Measurements from ENCODE around the gene TRIM46. TPM values are rescaled to one million over a fixed set of nuclear protein-coding genes. Genes with fewer than 3 reads are reported as not detected.

The TRIM46 gene
- total RNA-seq, 1 experiment from 2014 or later: 4.1 TPM

- Histone ChIP-seq H3K9ac (ENCODE audit: low read length) (no peak overlapping the region), H3K9me3 (ENCODE audit: low read length) (no peaks in the 10 kb centered on the region), H3K4me3 (ENCODE audit: low read length) (no peak overlapping the region), H3K36me3 (ENCODE audit: low read depth, low read length) (no peaks in the 10 kb centered on the region; the same call in 1 of the 2 replicates), H2AFZ (ENCODE audit: low read length) (no peak overlapping the region), H4K20me1 (ENCODE audit: low read length) (no peaks in the 10 kb centered on the region), H3K9me2 (replicated peaks; ENCODE audit: low read length) (no peaks in the 10 kb centered on the region), H3K27ac (ENCODE audit: low read length) (no peak overlapping the region), H3K79me2 (ENCODE audit: low read length) (no peaks in the 10 kb centered on the region), H3F3A (ENCODE audit: low read length, unreplicated experiment) (peaks cover 4% of the 10 kb centered on the region), H3K4me1 (ENCODE audit: insufficient read depth, low read length) (peaks cover 18% of the 10 kb centered on the region), H3K27me3 (ENCODE audit: low read length) (no peaks in the 10 kb centered on the region), H3K4me2 (ENCODE audit: low read length) (no peak overlapping the region)
- ChIA-PET POLR2A (ENCODE audit: unreplicated experiment) (no interaction called here), CTCF (no interaction called here)
- ATAC-seq (no peak), DNase-seq (no peak)
- no TSS peak for BruUV-seq (replicated peaks)
- intact Hi-C loops (cut with micrococcal nuclease): loop anchor here (5.0 kb wide), 1 partner anchor 414 kb away; no protein-coding TSS in a partner anchor
- TF ChIP-seq CTCF (conservative IDR thresholded peaks at IDR 0.05; ENCODE audit: low read depth, low read length) (no peak), EZH2phosphoT487 (IDR thresholded peaks at IDR 0.05; ENCODE audit: borderline replicate concordance, low read length) (no peak), EZH2 (IDR thresholded peaks at IDR 0.05; ENCODE audit: low read length, unreplicated experiment) (no peak)
Measured at GRCh38 chr1:155178441-155179111, 4.9 kb downstream of the TRIM46 start.

- no TSS peak for BruUV-seq (replicated peaks)
- H3K27ac ChIP-seq (ENCODE audit: low read length): no peak overlapping the region
- no peak overlapping the region for H2AFZ ChIP-seq (ENCODE audit: low read length)
- POLR2A ChIA-PET (ENCODE audit: unreplicated experiment): no interaction called here
- no peaks in the 10 kb centered on the region for H4K20me1 ChIP-seq (ENCODE audit: low read length)
- CTCF ChIA-PET: no interaction called here
- H3K27me3 ChIP-seq (ENCODE audit: low read length): no peaks in the 10 kb centered on the region
- no peak overlapping the region for H3K9ac ChIP-seq (ENCODE audit: low read length)
- no peaks in the 10 kb centered on the region for H3K79me2 ChIP-seq (ENCODE audit: low read length)
- peaks cover 4% of the 10 kb centered on the region for H3F3A ChIP-seq (ENCODE audit: low read length, unreplicated experiment)
- ATAC-seq: no peak
- no peak for DNase-seq
- no peaks in the 10 kb centered on the region; the same call in 1 of the 2 replicates for H3K36me3 ChIP-seq (ENCODE audit: low read depth, low read length)
- H3K4me2 ChIP-seq (ENCODE audit: low read length): no peak overlapping the region
- H3K4me1 ChIP-seq (ENCODE audit: insufficient read depth, low read length): peaks cover 13% of the 10 kb centered on the region
- intact Hi-C loops (cut with micrococcal nuclease): loop anchor here (5.0 kb wide), 1 partner anchor 413 kb away; no protein-coding TSS in a partner anchor
- H3K4me3 ChIP-seq (ENCODE audit: low read length): no peak overlapping the region
- no peaks in the 10 kb centered on the region for H3K9me3 ChIP-seq (ENCODE audit: low read length)
- H3K9me2 ChIP-seq (replicated peaks; ENCODE audit: low read length): no peaks in the 10 kb centered on the region
- TF ChIP-seq CTCF (conservative IDR thresholded peaks at IDR 0.05; ENCODE audit: low read depth, low read length) (no peak), EZH2phosphoT487 (IDR thresholded peaks at IDR 0.05; ENCODE audit: borderline replicate concordance, low read length) (no peak), EZH2 (IDR thresholded peaks at IDR 0.05; ENCODE audit: low read length, unreplicated experiment) (no peak)
Measured at GRCh38 chr1:155179112-155180031, 5.7 kb downstream of the TRIM46 start.

Data from PC-3 (cell line).